Embryonic facial prominence (tissue), 1 donor: ENCODE results near the gene RACGAP1.
"Not testable (repeated sequence)": the region's sequence is repeated elsewhere in the genome, so short reads cannot be mapped to it uniquely, and the experiment has no call there.

Experiments
- DNase-seq: peaks from one replicate; pipeline ENCODE4 v3.0.0-alpha.2; 2016; ENCODE audit errors: extremely low spot score

The RACGAP1 gene

GRCh38 chr12:50055831-50056638 lies 30.7 kb upstream of the RACGAP1 start:
- no peak for DNase-seq

- no peak for DNase-seq
Observed at GRCh38 chr12:50053583-50053982, 28.3 kb upstream of the RACGAP1 start.

- no peak for DNase-seq
Observed at GRCh38 chr12:50052964-50053363, 27.7 kb upstream of the RACGAP1 start.

GRCh38 chr12:50052544-50052943 lies 27.2 kb upstream of the RACGAP1 start:
- no peak for DNase-seq

GRCh38 chr12:50051101-50051806 lies 26.0 kb upstream of the RACGAP1 start:
- DNase-seq = no peak

GRCh38 chr12:50050410-50051098 lies 25.3 kb upstream of the RACGAP1 start:
- no peak for DNase-seq

- no peak for DNase-seq
Observed at GRCh38 chr12:50050119-50050385, 24.8 kb upstream of the RACGAP1 start.

- no peak for DNase-seq
Observed at GRCh38 chr12:50049254-50050118, 24.2 kb upstream of the RACGAP1 start.

GRCh38 chr12:50047693-50048250 lies 22.5 kb upstream of the RACGAP1 start:
- no peak for DNase-seq

- DNase-seq = no peak
Observed at GRCh38 chr12:50043854-50044253, 18.6 kb upstream of the RACGAP1 start.

GRCh38 chr12:50043308-50043707 lies 18.0 kb upstream of the RACGAP1 start:
- DNase-seq = no peak

- DNase-seq = no peak
Observed at GRCh38 chr12:50042693-50043092, 17.4 kb upstream of the RACGAP1 start.

- no peak for DNase-seq
Observed at GRCh38 chr12:50041962-50042361, 16.7 kb upstream of the RACGAP1 start.

GRCh38 chr12:50041062-50041860 lies 16.0 kb upstream of the RACGAP1 start:
- no peak for DNase-seq

- no peak for DNase-seq
Observed at GRCh38 chr12:50040657-50041056, 15.4 kb upstream of the RACGAP1 start.

GRCh38 chr12:50039151-50039835 lies 14.0 kb upstream of the RACGAP1 start:
- DNase-seq = no peak

GRCh38 chr12:50038336-50038735 lies 13.0 kb upstream of the RACGAP1 start:
- DNase-seq = no peak

- no peak for DNase-seq
Observed at GRCh38 chr12:50032854-50033581, 7.7 kb upstream of the RACGAP1 start.

GRCh38 chr12:50032515-50032853 lies 7.2 kb upstream of the RACGAP1 start:
- DNase-seq = no peak

- DNase-seq = not testable (repeated sequence)
Observed at GRCh38 chr12:50030449-50030848, 5.2 kb upstream of the RACGAP1 start.
